Tibial artery (tissue), 4 donors: ENCODE data around the gene PBX4.

Experiments used
- DNase-seq, 2 donors: peaks; one replicate each; pipeline ENCODE4 v3.0.0-alpha.2; 2019
- H3K27ac ChIP-seq, 2 donors: fragments of 200-600 bp; sonication (generic) in 1 of 2; 1 replicate in 1 of 2; 2 replicates in 1 of 2; pipeline ENCODE4 v1.5.1; 2018 to 2019; ENCODE audit warnings: mild to moderate bottlenecking in 1 of 2
- H3K27me3 ChIP-seq, 2 donors: fragments of 200-600 bp; sonication (generic) in 1 of 2; one replicate each; pipeline versions ENCODE4 v1.5.1 to v1.6.0; 2016 to 2019
- H3K36me3 ChIP-seq, 3 donors: fragments of 200-600 bp; sonication (generic) in 2 of 3; one replicate each; pipeline ENCODE4 v1.5.1; 2016 to 2019; ENCODE audit warnings: mild to moderate bottlenecking in 2 of 3
- H3K4me1 ChIP-seq, 4 donors: fragments of 200-600 bp; sonication (generic) in 2 of 4; 1 replicate in 3 of 4; 2 replicates in 1 of 4; pipeline ENCODE4 v1.5.1; 2016 to 2019
- H3K4me3 ChIP-seq, 2 donors: fragments of 200-600 bp; sonication (generic) in 1 of 2; 1 replicate in 1 of 2; 2 replicates in 1 of 2; pipeline ENCODE4 v1.5.1; 2018 to 2019; ENCODE audit warnings: mild to moderate bottlenecking in 2 of 2
- H3K9me3 ChIP-seq, 3 donors: fragments of 200-600 bp; sonication (generic) in 1 of 3; one replicate each; pipeline ENCODE4 v1.5.1; 2016 to 2019
- intact Hi-C: fragments of 100-400 bp; cut with DNase I; formaldehyde crosslinking; loops from one replicate; pipeline ENCODE4 v1.15.0; 2023; ENCODE audit warnings: low total_unique reads
- TF ChIP-seq, protein P1 (sequence below), 2 experiments: fragments of 200-600 bp in 1 of 2; fragments of 450-650 bp in 1 of 2; IDR thresholded peaks; one replicate each; pipeline ENCODE4 v1.5.1; 2017 to 2019; ENCODE audit warnings: antibody characterized with exemption in 2 of 2, mild to moderate bottlenecking in 1 of 2, moderate library complexity in 1 of 2

The PBX4 gene

DNA sequence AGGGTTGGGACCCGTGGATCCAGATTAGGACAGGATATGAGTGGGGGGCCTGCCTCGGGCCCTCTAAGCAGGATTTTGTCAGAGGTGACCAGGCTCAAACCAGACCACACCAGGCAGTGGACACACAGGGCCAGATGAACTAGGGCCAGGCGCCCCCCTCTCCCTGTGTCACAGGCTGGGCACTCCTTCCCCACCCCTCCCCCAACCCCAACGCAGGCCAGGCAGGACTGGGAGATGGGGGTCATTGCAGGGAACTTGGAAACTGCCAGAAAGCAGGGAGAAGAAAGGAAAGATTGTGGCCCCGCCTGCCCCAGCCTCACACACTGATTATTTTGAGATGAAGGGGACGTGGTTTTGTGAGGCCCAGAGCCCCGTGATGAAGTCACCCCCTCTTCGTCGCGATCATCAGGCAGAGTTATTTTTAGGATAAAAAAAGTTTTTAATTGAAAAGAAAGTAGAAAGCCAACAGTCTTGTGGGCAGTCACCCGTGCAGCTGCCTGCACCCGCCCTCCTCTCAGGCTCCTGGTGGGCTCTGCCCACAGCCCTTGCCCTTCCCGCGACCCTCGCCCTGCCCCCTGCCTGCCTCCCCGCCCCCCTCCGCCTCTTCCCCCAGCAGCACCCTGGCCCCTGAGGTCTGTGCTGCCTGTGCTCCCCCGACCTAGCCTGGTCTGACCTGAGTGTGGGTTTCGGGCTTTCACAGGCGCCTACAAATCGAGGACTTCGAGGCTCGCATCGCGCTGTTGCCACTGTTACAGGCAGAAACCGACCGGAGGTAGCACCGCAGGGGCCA lies 91.7 kb downstream of the PBX4 start:
- H3K27ac ChIP-seq, result no peak overlapping the region
- H3K27me3 ChIP-seq, result no peaks in the 10 kb centered on the region
- no peaks in the 10 kb centered on the region for H3K9me3 ChIP-seq
- TF ChIP-seq, protein P1, sequence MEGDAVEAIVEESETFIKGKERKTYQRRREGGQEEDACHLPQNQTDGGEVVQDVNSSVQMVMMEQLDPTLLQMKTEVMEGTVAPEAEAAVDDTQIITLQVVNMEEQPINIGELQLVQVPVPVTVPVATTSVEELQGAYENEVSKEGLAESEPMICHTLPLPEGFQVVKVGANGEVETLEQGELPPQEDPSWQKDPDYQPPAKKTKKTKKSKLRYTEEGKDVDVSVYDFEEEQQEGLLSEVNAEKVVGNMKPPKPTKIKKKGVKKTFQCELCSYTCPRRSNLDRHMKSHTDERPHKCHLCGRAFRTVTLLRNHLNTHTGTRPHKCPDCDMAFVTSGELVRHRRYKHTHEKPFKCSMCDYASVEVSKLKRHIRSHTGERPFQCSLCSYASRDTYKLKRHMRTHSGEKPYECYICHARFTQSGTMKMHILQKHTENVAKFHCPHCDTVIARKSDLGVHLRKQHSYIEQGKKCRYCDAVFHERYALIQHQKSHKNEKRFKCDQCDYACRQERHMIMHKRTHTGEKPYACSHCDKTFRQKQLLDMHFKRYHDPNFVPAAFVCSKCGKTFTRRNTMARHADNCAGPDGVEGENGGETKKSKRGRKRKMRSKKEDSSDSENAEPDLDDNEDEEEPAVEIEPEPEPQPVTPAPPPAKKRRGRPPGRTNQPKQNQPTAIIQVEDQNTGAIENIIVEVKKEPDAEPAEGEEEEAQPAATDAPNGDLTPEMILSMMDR (IDR thresholded peaks at IDR 0.05), result no peak
- H3K4me1 ChIP-seq, result peaks cover 0 to 8% (median 3%) of the 10 kb centered on the region in 4 donors
- intact Hi-C loops, result no loop called here
- no peak overlapping the region for H3K4me3 ChIP-seq
- H3K36me3 ChIP-seq, result peaks cover 18 to 75% (median 21%) of the 10 kb centered on the region in 3 donors
- DNase-seq, result no peak

- H3K9me3 ChIP-seq, result no peaks in the 10 kb centered on the region
- H3K36me3 ChIP-seq, result peaks cover 18 to 76% (median 21%) of the 10 kb centered on the region in 3 donors
These were observed 92.7 kb downstream of the PBX4 start for GRCh38 chr19:19525611-19526380.

GRCh38 chr19:19524053-19524452 lies 94.4 kb downstream of the PBX4 start:
- Histone ChIP-seq H3K9me3 (no peaks in the 10 kb centered on the region), H3K4me1 (peaks cover 0 to 11% (median 2%) of the 10 kb centered on the region in 4 donors), H3K36me3 (peaks cover 18 to 80% (median 34%) of the 10 kb centered on the region in 3 donors), H3K27ac (no peak overlapping the region), H3K27me3 (no peaks in the 10 kb centered on the region), H3K4me3 (no peak overlapping the region)
- TF ChIP-seq, protein P1 (IDR thresholded peaks at IDR 0.05), result no peak
- intact Hi-C loops, result no loop called here
- no peak for DNase-seq

More at GRCh38 chr19:19525611-19526380, 92.7 kb downstream of the PBX4 start:
- intact Hi-C loops, result no loop called here
- Histone ChIP-seq H3K4me1 (peaks cover 0 to 8% (median 3%) of the 10 kb centered on the region in 4 donors), H3K4me3 (no peak overlapping the region), H3K27me3 (no peaks in the 10 kb centered on the region), H3K27ac (no peak overlapping the region)
- TF ChIP-seq, protein P1 (IDR thresholded peaks at IDR 0.05), result no peak
- DNase-seq, result no peak

- H3K27ac ChIP-seq, result no peak overlapping the region
- H3K36me3 ChIP-seq, result peaks cover 18 to 73% (median 34%) of the 10 kb centered on the region in 3 donors
- no peaks in the 10 kb centered on the region for H3K27me3 ChIP-seq
- H3K4me3 ChIP-seq, result no peak overlapping the region
- intact Hi-C loops, result no loop called here
- TF ChIP-seq, protein P1 (IDR thresholded peaks at IDR 0.05), result no peak
- H3K9me3 ChIP-seq, result no peaks in the 10 kb centered on the region
- DNase-seq, result no peak
- H3K4me1 ChIP-seq, result peaks cover 0 to 9% (median under 1%) of the 10 kb centered on the region in 4 donors
These were observed 95.3 kb downstream of the PBX4 start for GRCh38 chr19:19523177-19523576.

GRCh38 chr19:19520989-19521388 lies 97.5 kb downstream of the PBX4 start:
- no peaks in the 10 kb centered on the region for H3K27me3 ChIP-seq
- intact Hi-C loops, result no loop called here
- H3K4me3 ChIP-seq, result no peak overlapping the region
- DNase-seq, result no peak
- H3K4me1 ChIP-seq, result peaks cover 0 to 27% (median 17%) of the 10 kb centered on the region in 4 donors
- H3K36me3 ChIP-seq, result peaks cover 4 to 51% (median 17%) of the 10 kb centered on the region in 3 donors
- H3K9me3 ChIP-seq, result no peaks in the 10 kb centered on the region
- TF ChIP-seq, protein P1 (IDR thresholded peaks at IDR 0.05), result no peak
- no peak overlapping the region for H3K27ac ChIP-seq
